MCF 10A (cell line): Measurements from ENCODE around the gene AFTPH. TPM values are rescaled to one million over a fixed set of nuclear protein-coding genes. Genes with fewer than 3 reads are reported as not detected.

Source experiments
- BruUV-seq: library from RNA; stranded (reverse); fragments of 400-500 nt; replicated peaks from 2 replicates; lab custom pipeline; 2021; lab: Mats Ljungman, UMichigan
- CTCF ChIA-PET: fragments of 300-600 bp; sonication (Branson Sonifier 250); formaldehyde crosslinking; extraction: SDS; loops from one replicate; lab custom pipeline; 2021; ENCODE audit warnings: antibody characterized with exemption, inconsistent platforms; lab: Yijun Ruan, JAX
- POLR2A ChIA-PET: fragments of 300-600, 350-650 bp; sonication (Branson Sonifier 250); formaldehyde crosslinking; extraction: SDS; loops from one replicate; lab custom pipeline; 2020; ENCODE audit warnings: antibody characterized with exemption, inconsistent platforms; lab: Yijun Ruan, JAX
- DNase-seq: peaks from one replicate; pipeline ENCODE4 v3.0.0-alpha.2; 2018; ENCODE audit not compliant: unreplicated experiment
- H3K27ac Mint-ChIP-seq: one replicate; pipeline ENCODE4 v1.8.0; 2022; ENCODE audit warnings: mild to moderate bottlenecking, low read depth, mixed read lengths; ENCODE audit not compliant: unreplicated experiment
- H3K27me3 Mint-ChIP-seq: one replicate; pipeline ENCODE4 v1.8.0; 2022; ENCODE audit warnings: mixed read lengths; ENCODE audit not compliant: insufficient read depth, unreplicated experiment
- H3K36me3 Mint-ChIP-seq: one replicate; pipeline ENCODE4 v1.8.0; 2022; ENCODE audit warnings: mild to moderate bottlenecking, moderate library complexity, mixed read lengths; ENCODE audit not compliant: insufficient read depth, unreplicated experiment
- H3K4me1 Mint-ChIP-seq: one replicate; pipeline ENCODE4 v1.8.0; 2022; ENCODE audit warnings: mixed read lengths; ENCODE audit not compliant: insufficient read depth, unreplicated experiment
- H3K4me3 Mint-ChIP-seq: one replicate; pipeline ENCODE4 v1.8.0; 2022; ENCODE audit warnings: mild to moderate bottlenecking, moderate library complexity, mixed read lengths; ENCODE audit not compliant: unreplicated experiment
- H3K9me3 Mint-ChIP-seq: one replicate; pipeline ENCODE4 v1.8.0; 2022; ENCODE audit warnings: mixed read lengths; ENCODE audit not compliant: unreplicated experiment
- intact Hi-C: fragments of 100-400 bp; cut with micrococcal nuclease; formaldehyde crosslinking; loops from 2 replicates; pipeline ENCODE4 v1.14.1; 2022
- total RNA-seq: library from RNA; stranded (reverse); gene quantifications from 2 replicates; pipeline ENCODE4 v1.2.3, GENCODE V29; 2022
- TF ChIP-seq, protein P1 (sequence below): fragments of 200-600 bp; IDR thresholded peaks from one replicate; pipeline ENCODE4 v1.8.0; 2022; ENCODE audit warnings: antibody characterized with exemption, mild to moderate bottlenecking; ENCODE audit not compliant: unreplicated experiment

Gene AFTPH
- total RNA-seq, 1 experiment from 2014 or later: 24.7 TPM

- BruUV-seq: no TSS peak
- Mint-ChIP-seq H3K9me3 (peaks cover 11% of the 10 kb centered on the region), H3K27ac (no peak overlapping the region), H3K36me3 (peaks cover 5% of the 10 kb centered on the region), H3K4me3 (no peak overlapping the region), H3K27me3 (peaks cover 9% of the 10 kb centered on the region), H3K4me1 (peaks cover 9% of the 10 kb centered on the region)
- intact Hi-C loops: no loop called here
- DNase-seq: no peak
- TF ChIP-seq, protein P1, sequence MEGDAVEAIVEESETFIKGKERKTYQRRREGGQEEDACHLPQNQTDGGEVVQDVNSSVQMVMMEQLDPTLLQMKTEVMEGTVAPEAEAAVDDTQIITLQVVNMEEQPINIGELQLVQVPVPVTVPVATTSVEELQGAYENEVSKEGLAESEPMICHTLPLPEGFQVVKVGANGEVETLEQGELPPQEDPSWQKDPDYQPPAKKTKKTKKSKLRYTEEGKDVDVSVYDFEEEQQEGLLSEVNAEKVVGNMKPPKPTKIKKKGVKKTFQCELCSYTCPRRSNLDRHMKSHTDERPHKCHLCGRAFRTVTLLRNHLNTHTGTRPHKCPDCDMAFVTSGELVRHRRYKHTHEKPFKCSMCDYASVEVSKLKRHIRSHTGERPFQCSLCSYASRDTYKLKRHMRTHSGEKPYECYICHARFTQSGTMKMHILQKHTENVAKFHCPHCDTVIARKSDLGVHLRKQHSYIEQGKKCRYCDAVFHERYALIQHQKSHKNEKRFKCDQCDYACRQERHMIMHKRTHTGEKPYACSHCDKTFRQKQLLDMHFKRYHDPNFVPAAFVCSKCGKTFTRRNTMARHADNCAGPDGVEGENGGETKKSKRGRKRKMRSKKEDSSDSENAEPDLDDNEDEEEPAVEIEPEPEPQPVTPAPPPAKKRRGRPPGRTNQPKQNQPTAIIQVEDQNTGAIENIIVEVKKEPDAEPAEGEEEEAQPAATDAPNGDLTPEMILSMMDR: no peak
- POLR2A ChIA-PET: interaction anchor here (0.7 to 2.4 kb wide), 3 partner anchors 12 to 37 kb away, joined by 3 to 9 read pairs (median 4); no protein-coding TSS in a partner anchor
- CTCF ChIA-PET: interaction anchor here (0.6 to 1.5 kb wide), 5 partner anchors 10 to 279 kb away, joined by 3 to 5 read pairs (median 3); no protein-coding TSS in a partner anchor
Observed at GRCh38 chr2:64607381-64608304, 83.5 kb downstream of the AFTPH start.

DNA sequence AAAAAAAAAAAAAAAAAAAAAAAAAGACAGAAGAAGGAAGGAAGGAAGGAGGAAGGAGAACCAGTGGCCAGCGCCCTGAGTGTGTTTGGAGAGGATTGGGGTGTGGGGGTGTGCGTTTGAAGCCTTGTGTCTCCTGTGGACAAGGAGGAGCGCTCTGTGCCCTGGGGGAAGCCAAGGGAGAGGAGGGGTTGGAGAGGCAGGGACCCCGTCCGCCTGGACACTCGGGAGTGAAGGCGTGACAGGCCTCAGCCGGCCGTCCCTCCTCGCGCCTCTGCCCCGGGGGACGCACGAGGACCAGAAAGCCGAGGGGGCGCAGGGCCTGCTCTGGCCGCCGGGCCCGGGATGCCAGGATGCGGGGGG is 84.7 kb downstream of the AFTPH start:
- Mint-ChIP-seq H3K4me1 (peaks cover 9% of the 10 kb centered on the region), H3K4me3 (no peak overlapping the region), H3K27me3 (peaks cover 9% of the 10 kb centered on the region), H3K36me3 (peaks cover 5% of the 10 kb centered on the region), H3K27ac (no peak overlapping the region), H3K9me3 (peaks cover 7% of the 10 kb centered on the region)
- no TSS peak for BruUV-seq
- intact Hi-C loops: no loop called here
- CTCF ChIA-PET: interaction anchor here (1.5 kb wide), 1 partner anchor 9 kb away, joined by 5 read pairs; no protein-coding TSS in a partner anchor
- TF ChIP-seq, protein P1: no peak
- POLR2A ChIA-PET: no interaction called here
- DNase-seq: no peak

DNA sequence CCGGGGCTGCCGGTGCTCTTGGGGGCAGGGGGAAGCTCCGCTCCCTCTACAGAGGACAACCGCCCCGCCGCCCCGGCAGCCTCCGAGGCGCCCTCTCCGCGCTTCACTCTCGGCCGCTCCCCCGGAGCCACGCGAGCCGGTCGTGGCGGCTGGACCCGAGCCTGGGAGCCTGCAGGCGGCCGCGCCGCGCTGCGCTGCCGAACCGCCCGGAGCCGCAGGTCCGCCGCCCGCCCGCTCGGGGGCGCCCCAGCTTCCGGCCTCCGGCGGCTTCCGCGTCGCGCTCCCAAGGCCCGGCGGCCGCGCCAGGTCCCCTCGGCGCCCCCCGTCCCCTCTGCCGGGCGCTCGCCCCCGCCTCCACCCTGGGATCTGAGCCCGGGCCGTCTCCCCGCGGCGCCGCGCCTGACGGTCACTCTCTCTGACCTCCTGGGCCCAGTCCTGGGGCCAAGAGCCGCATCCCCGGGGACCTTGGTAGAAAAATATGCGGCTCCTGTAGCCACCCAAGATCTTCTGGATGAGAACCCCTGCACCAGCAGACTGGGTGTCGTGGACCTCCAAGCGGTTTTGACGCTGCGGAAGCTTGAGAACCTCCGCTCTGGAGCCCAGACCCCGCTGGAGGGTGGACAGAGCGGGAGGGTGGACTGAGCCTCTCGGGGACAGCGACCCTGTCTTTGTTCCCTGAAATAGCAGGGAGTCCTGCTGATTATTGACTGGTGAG is 85.3 kb downstream of the AFTPH start:
- no peak overlapping the region for H3K27ac Mint-ChIP-seq
- CTCF ChIA-PET: interaction anchor here (1.5 kb wide), 1 partner anchor 8 kb away, joined by 5 read pairs; no protein-coding TSS in a partner anchor
- peaks cover 9% of the 10 kb centered on the region for H3K27me3 Mint-ChIP-seq
- peaks cover 2% of the 10 kb centered on the region for H3K9me3 Mint-ChIP-seq
- H3K4me1 Mint-ChIP-seq: peaks cover 9% of the 10 kb centered on the region
- intact Hi-C loops: no loop called here
- DNase-seq: no peak
- TF ChIP-seq, protein P1: no peak
- no peak overlapping the region for H3K4me3 Mint-ChIP-seq
- peaks cover 2% of the 10 kb centered on the region for H3K36me3 Mint-ChIP-seq
- no TSS peak for BruUV-seq
- POLR2A ChIA-PET: interaction anchor here (0.6 kb wide), 1 partner anchor 119 kb away, joined by 3 read pairs; no protein-coding TSS in a partner anchor

- H3K27ac Mint-ChIP-seq: no peak overlapping the region
- H3K9me3 Mint-ChIP-seq: no peaks in the 10 kb centered on the region
- ChIA-PET CTCF (no interaction called here), POLR2A (interaction anchor here (0.6 kb wide), 1 partner anchor 118 kb away, joined by 3 read pairs; no protein-coding TSS in a partner anchor)
- BruUV-seq: no TSS peak
- no peak overlapping the region for H3K4me3 Mint-ChIP-seq
- intact Hi-C loops: no loop called here
- no peaks in the 10 kb centered on the region for H3K36me3 Mint-ChIP-seq
- TF ChIP-seq, protein P1: no peak
- peaks cover 9% of the 10 kb centered on the region for H3K27me3 Mint-ChIP-seq
- no peak for DNase-seq
- H3K4me1 Mint-ChIP-seq: peaks cover 9% of the 10 kb centered on the region
Observed at GRCh38 chr2:64609942-64610281, 85.8 kb downstream of the AFTPH start.
